Ovary (tissue), 3 donors: ENCODE measurements around the gene A1BG.

ENCODE experiments used
- POLR2A ChIP-seq: fragments of 450-650 bp; IDR thresholded peaks from one replicate; pipeline ENCODE4 v1.6.1; 2017; ENCODE audit warnings: antibody characterized with exemption, mild to moderate bottlenecking, moderate library complexity
- TF ChIP-seq, protein P1 (sequence below), 3 donors: fragments of 450-650 bp in 2 of 3; fragments of 200-600 bp in 1 of 3; IDR thresholded peaks; one replicate each; pipeline versions ENCODE4 v1.5.1 to v1.8.0; 2016 to 2022; ENCODE audit warnings: antibody characterized with exemption in 3 of 3, mild to moderate bottlenecking in 1 of 3
- donor health status: DM: no; HTN: no; CAD: no.

DNA sequence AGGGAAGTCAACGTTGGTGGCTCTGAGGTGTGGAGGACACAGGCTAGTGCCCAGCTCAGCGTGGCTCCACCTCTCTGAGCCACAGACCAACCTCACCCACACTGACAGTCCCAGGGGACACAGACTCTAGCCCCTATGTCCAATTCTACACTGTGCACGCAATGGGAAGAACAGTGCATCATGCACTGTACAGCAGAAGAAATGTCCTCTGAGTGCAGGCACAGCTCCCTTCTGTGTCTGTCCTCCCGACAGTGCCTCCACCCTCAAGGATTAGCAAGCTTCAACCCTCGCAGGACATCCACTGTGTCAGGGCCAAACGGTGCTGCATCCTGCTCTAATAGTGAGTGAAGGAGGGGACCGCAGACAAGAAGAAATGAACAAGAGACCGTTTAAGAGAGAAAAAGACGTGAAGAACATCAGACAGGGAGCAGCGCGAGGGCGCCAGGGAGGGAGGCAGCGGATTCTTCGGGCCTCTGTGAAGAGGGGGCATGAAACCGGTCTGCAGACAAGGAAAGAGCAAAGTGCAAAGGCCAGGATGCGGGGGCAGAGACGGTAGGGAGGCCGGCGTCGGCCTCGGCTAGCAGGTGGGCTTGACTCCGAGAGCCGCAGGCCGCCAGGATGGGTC is 26.9 kb upstream of the A1BG start:
- TF ChIP-seq, protein P1, sequence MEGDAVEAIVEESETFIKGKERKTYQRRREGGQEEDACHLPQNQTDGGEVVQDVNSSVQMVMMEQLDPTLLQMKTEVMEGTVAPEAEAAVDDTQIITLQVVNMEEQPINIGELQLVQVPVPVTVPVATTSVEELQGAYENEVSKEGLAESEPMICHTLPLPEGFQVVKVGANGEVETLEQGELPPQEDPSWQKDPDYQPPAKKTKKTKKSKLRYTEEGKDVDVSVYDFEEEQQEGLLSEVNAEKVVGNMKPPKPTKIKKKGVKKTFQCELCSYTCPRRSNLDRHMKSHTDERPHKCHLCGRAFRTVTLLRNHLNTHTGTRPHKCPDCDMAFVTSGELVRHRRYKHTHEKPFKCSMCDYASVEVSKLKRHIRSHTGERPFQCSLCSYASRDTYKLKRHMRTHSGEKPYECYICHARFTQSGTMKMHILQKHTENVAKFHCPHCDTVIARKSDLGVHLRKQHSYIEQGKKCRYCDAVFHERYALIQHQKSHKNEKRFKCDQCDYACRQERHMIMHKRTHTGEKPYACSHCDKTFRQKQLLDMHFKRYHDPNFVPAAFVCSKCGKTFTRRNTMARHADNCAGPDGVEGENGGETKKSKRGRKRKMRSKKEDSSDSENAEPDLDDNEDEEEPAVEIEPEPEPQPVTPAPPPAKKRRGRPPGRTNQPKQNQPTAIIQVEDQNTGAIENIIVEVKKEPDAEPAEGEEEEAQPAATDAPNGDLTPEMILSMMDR (IDR thresholded peaks at IDR 0.05), result no peak
- no peak for TF ChIP-seq POLR2A
